Measurements from ENCODE around the gene EML2.

DNA sequence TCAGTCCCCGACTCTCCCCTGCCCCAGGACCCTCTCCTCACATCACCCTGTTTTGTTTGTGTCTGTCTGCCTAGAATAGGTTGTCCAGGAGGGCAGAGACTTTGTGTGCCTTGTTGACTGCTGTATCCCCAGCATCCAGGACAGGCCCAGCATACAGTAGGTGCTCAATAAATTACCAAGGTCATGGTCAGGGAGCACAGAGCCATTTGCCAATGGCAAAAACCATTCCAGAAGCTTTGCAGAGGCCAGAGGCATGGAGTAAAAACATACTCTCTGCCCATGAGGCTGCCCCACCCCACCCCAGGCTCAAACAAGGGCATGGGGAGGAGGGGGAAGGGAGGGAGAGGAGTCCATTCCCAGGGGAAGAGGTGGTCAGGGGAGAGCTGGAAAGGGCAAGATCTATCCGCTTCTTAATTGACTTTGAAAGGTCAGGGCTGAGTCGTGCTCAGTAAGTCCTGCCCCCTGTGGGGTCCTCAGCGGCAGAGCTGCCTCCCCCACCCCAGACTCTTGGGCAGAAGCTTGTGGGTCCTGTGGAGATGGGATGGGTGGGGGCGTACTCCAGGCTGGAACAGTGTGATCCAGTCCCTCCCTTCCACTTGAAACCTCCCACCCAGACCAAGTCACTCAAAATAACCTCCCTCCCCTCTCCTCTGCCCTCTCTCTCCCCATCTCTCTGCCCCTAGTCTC lies 41.6 kb downstream of the EML2 start:
- TF ChIP-seq, protein P1, sequence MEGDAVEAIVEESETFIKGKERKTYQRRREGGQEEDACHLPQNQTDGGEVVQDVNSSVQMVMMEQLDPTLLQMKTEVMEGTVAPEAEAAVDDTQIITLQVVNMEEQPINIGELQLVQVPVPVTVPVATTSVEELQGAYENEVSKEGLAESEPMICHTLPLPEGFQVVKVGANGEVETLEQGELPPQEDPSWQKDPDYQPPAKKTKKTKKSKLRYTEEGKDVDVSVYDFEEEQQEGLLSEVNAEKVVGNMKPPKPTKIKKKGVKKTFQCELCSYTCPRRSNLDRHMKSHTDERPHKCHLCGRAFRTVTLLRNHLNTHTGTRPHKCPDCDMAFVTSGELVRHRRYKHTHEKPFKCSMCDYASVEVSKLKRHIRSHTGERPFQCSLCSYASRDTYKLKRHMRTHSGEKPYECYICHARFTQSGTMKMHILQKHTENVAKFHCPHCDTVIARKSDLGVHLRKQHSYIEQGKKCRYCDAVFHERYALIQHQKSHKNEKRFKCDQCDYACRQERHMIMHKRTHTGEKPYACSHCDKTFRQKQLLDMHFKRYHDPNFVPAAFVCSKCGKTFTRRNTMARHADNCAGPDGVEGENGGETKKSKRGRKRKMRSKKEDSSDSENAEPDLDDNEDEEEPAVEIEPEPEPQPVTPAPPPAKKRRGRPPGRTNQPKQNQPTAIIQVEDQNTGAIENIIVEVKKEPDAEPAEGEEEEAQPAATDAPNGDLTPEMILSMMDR (IDR thresholded peaks at IDR 0.05 in 4 of 5, conservative IDR thresholded peaks at IDR 0.05 in 1 of 5) = no peak
- TF ChIP-seq POLR2A (IDR thresholded peaks at IDR 0.05) = no peak
